ENCODE measurements around the gene KLHL3.

GRCh38 chr5:137617528-137618205, 118.2 kb downstream of the KLHL3 start:
- TF ChIP-seq CTCF (IDR thresholded peaks at IDR 0.05) = no peak
- no peak for TF ChIP-seq CBFB (CRISPR knock-in tag; IDR thresholded peaks at IDR 0.05; ENCODE audit: low read depth)
- TF ChIP-seq CDX4 (CRISPR knock-in tag; IDR thresholded peaks at IDR 0.05; ENCODE audit: borderline replicate concordance) = no peak
- TF ChIP-seq NFYB (CRISPR knock-in tag; conservative IDR thresholded peaks at IDR 0.05; ENCODE audit: low read depth) = no peak
- TF ChIP-seq MAX (CRISPR knock-in tag; IDR thresholded peaks at IDR 0.05) = no peak
- no peak for TF ChIP-seq ATF2 (CRISPR knock-in tag; IDR thresholded peaks at IDR 0.05; ENCODE audit: borderline replicate concordance, low read depth)
- no peak for TF ChIP-seq OVOL2 (CRISPR knock-in tag; IDR thresholded peaks at IDR 0.05; ENCODE audit: borderline replicate concordance)
- no peak for TF ChIP-seq IRF2 (CRISPR knock-in tag; IDR thresholded peaks at IDR 0.05; ENCODE audit: borderline replicate concordance, low read depth)
- no peak for TF ChIP-seq PRRX2 (CRISPR knock-in tag; IDR thresholded peaks at IDR 0.05)
- TF ChIP-seq FOXP4 (CRISPR knock-in tag; IDR thresholded peaks at IDR 0.05) = no peak
- TF ChIP-seq TP53 (CRISPR knock-in tag; IDR thresholded peaks at IDR 0.05) = no peak
